Prostate gland (tissue), 2 donors: ENCODE data around the gene EREG. TPM values are rescaled to one million over a fixed set of nuclear protein-coding genes. Genes with fewer than 3 reads are reported as not detected.

Experiments used
- DNase-seq: peaks from one replicate; pipeline ENCODE4 v3.0.0-alpha.2; 2019; ENCODE audit warnings: low spot score
- H3K27ac ChIP-seq, 2 donors: fragments of 200-600 bp; sonication (generic); 2 replicates each; pipeline ENCODE4 v1.5.1; 2017 to 2019
- H3K27me3 ChIP-seq: fragments of 200-600 bp; sonication (generic); replicated peaks from 2 replicates; pipeline ENCODE4 v1.5.1; 2019; ENCODE audit not compliant: insufficient read depth
- H3K36me3 ChIP-seq, 2 donors: fragments of 200-600 bp; sonication (generic); 1 replicate in 1 of 2; 2 replicates in 1 of 2; pipeline versions ENCODE4 v1.5.1 to v1.8.1; 2017 to 2019
- H3K4me1 ChIP-seq: fragments of 200-600 bp; sonication (generic); replicated peaks from 2 replicates; pipeline ENCODE4 v1.5.1; 2019
- H3K4me3 ChIP-seq, 2 donors: fragments of 200-600 bp; sonication (generic); 2 replicates each; pipeline ENCODE4 v1.5.1; 2017 to 2019
- H3K9me3 ChIP-seq: fragments of 200-600 bp; sonication (generic); 2 replicates; pipeline ENCODE4 v1.5.1; 2017
- CTCF ChIP-seq, 4 experiments: fragments of 200-600 bp in 2 of 4; fragments of 450-650 bp in 2 of 4; sonication (generic) in 2 of 4; IDR thresholded peaks; 1 replicate in 3 of 4; 2 replicates in 1 of 4; pipeline ENCODE4 v1.5.1; 2016 to 2019; ENCODE audit warnings: antibody characterized with exemption in 4 of 4, mild to moderate bottlenecking in 2 of 4, moderate library complexity in 2 of 4
- POLR2A ChIP-seq: fragments of 450-650 bp; IDR thresholded peaks from one replicate; pipeline ENCODE4 v1.6.1; 2016; ENCODE audit warnings: antibody characterized with exemption, mild to moderate bottlenecking
- POLR2AphosphoS5 ChIP-seq: sonication (generic); formaldehyde crosslinking; IDR thresholded peaks from one replicate; pipeline ENCODE4 v1.6.1; 2017; ENCODE audit warnings: antibody characterized with exemption
- WGBS: methylation state at CpG from one replicate; pipeline ENCODE4 v1.1.5; 2018; 5-methylcytosine and 5-hydroxymethylcytosine counted together
- intact Hi-C: fragments of 100-400 bp; cut with DNase I; formaldehyde crosslinking; loops from one replicate; pipeline ENCODE4 v1.14.2; 2022
- total RNA-seq, 2 donors: library from RNA; depleted of rRNA; stranded (reverse); fragments of >200 nt; gene quantifications; one replicate each; pipeline ENCODE4 v1.1.0, GENCODE V29; 2016

Gene EREG
- total RNA-seq, 2 donors from 2014 or later: 0.18 to 0.51 TPM

- intact Hi-C loops: no loop called here
- 70% methylated on average over 3 of the region's 3 CpGs for WGBS
- DNase-seq: no peak
- Histone ChIP-seq H3K27me3 (no peaks in the 10 kb centered on the region), H3K4me1 (no peaks in the 10 kb centered on the region), H3K9me3 (no peaks in the 10 kb centered on the region), H3K36me3 (no peaks in the 10 kb centered on the region), H3K27ac (no peak overlapping the region), H3K4me3 (no peak overlapping the region)
- TF ChIP-seq POLR2AphosphoS5 (no peak), POLR2A (no peak), CTCF (IDR thresholded peaks at IDR 0.05) (no peak)
These were observed 40.7 kb upstream of the EREG start for GRCh38 chr4:74324262-74324661.

- WGBS: 68% methylated on average over 2 of the region's 2 CpGs
- Histone ChIP-seq H3K4me3 (no peak overlapping the region), H3K4me1 (no peaks in the 10 kb centered on the region), H3K27ac (no peak overlapping the region), H3K9me3 (no peaks in the 10 kb centered on the region), H3K36me3 (no peaks in the 10 kb centered on the region), H3K27me3 (no peaks in the 10 kb centered on the region)
- TF ChIP-seq POLR2A: no peak
- no peak for TF ChIP-seq POLR2AphosphoS5
- TF ChIP-seq CTCF (IDR thresholded peaks at IDR 0.05): no peak
- intact Hi-C loops: no loop called here
- DNase-seq: no peak
These were observed 39.1 kb upstream of the EREG start for GRCh38 chr4:74325886-74326285.

- H3K4me1 ChIP-seq: no peaks in the 10 kb centered on the region
- H3K27ac ChIP-seq: no peak overlapping the region
- no peak for DNase-seq
- intact Hi-C loops: no loop called here
- no peaks in the 10 kb centered on the region for H3K27me3 ChIP-seq
- H3K4me3 ChIP-seq: no peak overlapping the region
- no peaks in the 10 kb centered on the region for H3K9me3 ChIP-seq
- no peaks in the 10 kb centered on the region for H3K36me3 ChIP-seq
- WGBS: 25% methylated on average over 3 of the region's 3 CpGs
- TF ChIP-seq CTCF (IDR thresholded peaks at IDR 0.05) (no peak), POLR2AphosphoS5 (no peak), POLR2A (no peak)
These were observed 37.2 kb upstream of the EREG start for GRCh38 chr4:74327762-74328161.

- H3K36me3 ChIP-seq: no peaks in the 10 kb centered on the region
- H3K4me1 ChIP-seq: no peaks in the 10 kb centered on the region
- DNase-seq: no peak
- H3K4me3 ChIP-seq: no peak overlapping the region
- intact Hi-C loops: no loop called here
- TF ChIP-seq POLR2A: no peak
- no peak for TF ChIP-seq POLR2AphosphoS5
- H3K9me3 ChIP-seq: no peaks in the 10 kb centered on the region
- 91% methylated on average over 1 of the region's 1 CpG for WGBS
- H3K27me3 ChIP-seq: no peaks in the 10 kb centered on the region
- H3K27ac ChIP-seq: no peak overlapping the region
These were observed 36.4 kb upstream of the EREG start for GRCh38 chr4:74328501-74328900.

- Histone ChIP-seq H3K27ac (no peak overlapping the region), H3K4me1 (no peaks in the 10 kb centered on the region), H3K9me3 (no peaks in the 10 kb centered on the region), H3K27me3 (no peaks in the 10 kb centered on the region), H3K4me3 (no peak overlapping the region), H3K36me3 (no peaks in the 10 kb centered on the region)
- intact Hi-C loops: no loop called here
- TF ChIP-seq POLR2A (no peak), CTCF (IDR thresholded peaks at IDR 0.05) (no peak), POLR2AphosphoS5 (no peak)
- DNase-seq: no peak
These were observed 35.6 kb upstream of the EREG start for GRCh38 chr4:74329307-74329706.
